ENCODE measurements around the gene TRIP13. TPM values are rescaled to one million over a fixed set of nuclear protein-coding genes. Genes with fewer than 3 reads are reported as not detected.
"Not testable (repeated sequence)": the region's sequence is repeated elsewhere in the genome, so short reads cannot be mapped to it uniquely, and the experiment has no call there.

Gene TRIP13
- total RNA-seq, 4 donors from 2014 or later = 1.1 to 1.7 (median 1.3) TPM; not detected in 1

- no peaks in the 10 kb centered on the region for H3K4me1 ChIP-seq
- intact Hi-C loops (cut with DNase I) = no loop called here
- H3K27me3 ChIP-seq = no peaks in the 10 kb centered on the region
- no peak for DNase-seq
- H3K36me3 ChIP-seq = no peaks in the 10 kb centered on the region
- H3K4me3 ChIP-seq (replicated peaks in 1 of 3) = no peak overlapping the region
- no peaks in the 10 kb centered on the region for H3K9me3 ChIP-seq
- no peak overlapping the region for H3K27ac ChIP-seq
- 85 to 91% methylated on average over 18 to 19 of the region's 19 CpGs for WGBS, 2 donors
- TF ChIP-seq POLR2A (IDR thresholded peaks at IDR 0.05) = no peak
- TF ChIP-seq CTCF (IDR thresholded peaks at IDR 0.05) = no peak
These were observed 43.8 kb downstream of the TRIP13 start for GRCh38 chr5:936149-937144.

- Histone ChIP-seq H3K4me1 (no peaks in the 10 kb centered on the region), H3K4me3 (replicated peaks in 1 of 3) (no peak overlapping the region), H3K36me3 (no peaks in the 10 kb centered on the region), H3K9me3 (no peaks in the 10 kb centered on the region), H3K27ac (no peak overlapping the region), H3K27me3 (no peaks in the 10 kb centered on the region)
- TF ChIP-seq CTCF (IDR thresholded peaks at IDR 0.05) (no peak), POLR2A (IDR thresholded peaks at IDR 0.05) (no peak)
- no peak for DNase-seq
- WGBS, 2 donors = 81% methylated on average over 12 to 14 of the region's 14 CpGs
- intact Hi-C loops (cut with DNase I) = no loop called here
These were observed 44.7 kb downstream of the TRIP13 start for GRCh38 chr5:937151-937924.

- Histone ChIP-seq H3K4me3 (replicated peaks in 1 of 3) (no peak overlapping the region), H3K27ac (no peak overlapping the region), H3K27me3 (no peaks in the 10 kb centered on the region), H3K9me3 (no peaks in the 10 kb centered on the region), H3K36me3 (no peaks in the 10 kb centered on the region), H3K4me1 (no peaks in the 10 kb centered on the region)
- intact Hi-C loops (cut with DNase I) = no loop called here
- no peak for TF ChIP-seq CTCF (IDR thresholded peaks at IDR 0.05)
- TF ChIP-seq POLR2A (IDR thresholded peaks at IDR 0.05) = no peak
- no peak for DNase-seq
- WGBS, 2 donors = 76 to 83% methylated on average over 7 of the region's 7 CpGs
These were observed 46.7 kb downstream of the TRIP13 start for GRCh38 chr5:939368-939767.

GRCh38 chr5:940741-941140 lies 48.1 kb downstream of the TRIP13 start:
- H3K9me3 ChIP-seq; intact Hi-C loops (cut with DNase I); H3K27ac ChIP-seq; H3K36me3 ChIP-seq; H3K4me1 ChIP-seq; H3K27me3 ChIP-seq; H3K4me3 ChIP-seq (replicated peaks in 1 of 3); DNase-seq: not testable (repeated sequence)
- 86 to 91% methylated on average over 2 of the region's 2 CpGs for WGBS, 2 donors

- Histone ChIP-seq H3K36me3 (no peaks in the 10 kb centered on the region), H3K9me3 (no peaks in the 10 kb centered on the region), H3K27me3 (no peaks in the 10 kb centered on the region), H3K27ac (no peak overlapping the region), H3K4me1 (no peaks in the 10 kb centered on the region), H3K4me3 (replicated peaks in 1 of 3) (no peak overlapping the region)
- WGBS, 2 donors = 63 to 68% methylated on average over 11 of the region's 11 CpGs
- DNase-seq = no peak
- TF ChIP-seq CTCF (IDR thresholded peaks at IDR 0.05) = no peak
- TF ChIP-seq POLR2A (IDR thresholded peaks at IDR 0.05) = no peak
- intact Hi-C loops (cut with DNase I) = no loop called here
These were observed 50.7 kb downstream of the TRIP13 start for GRCh38 chr5:943201-943917.

All from thyroid gland (tissue), 4 donors.